ENCODE data around the gene ZBTB46.

DNA sequence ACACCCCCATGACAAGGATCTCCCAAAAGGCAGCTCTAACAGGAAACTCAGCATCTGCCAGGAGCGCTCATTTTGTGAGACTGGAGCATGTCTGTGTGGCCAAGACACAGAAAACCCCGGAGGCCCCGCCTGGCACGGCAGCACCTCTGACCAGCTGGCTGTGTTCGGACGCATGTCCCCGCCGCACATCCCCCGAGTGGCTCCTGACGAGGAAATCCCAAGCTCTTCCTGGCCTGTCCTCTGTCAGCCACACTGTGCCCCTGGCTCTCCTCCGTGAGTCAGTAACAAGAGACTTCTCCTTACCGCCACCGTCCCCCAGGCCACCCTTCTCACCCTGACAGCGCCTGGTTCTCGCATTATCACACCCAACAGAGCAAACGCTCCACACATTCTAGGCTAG is 77.1 kb downstream of the ZBTB46 start:
- TF ChIP-seq CTCF (IDR thresholded peaks at IDR 0.05) (no peak), POLR2A (IDR thresholded peaks at IDR 0.05) (no peak)

Measured in vagina (tissue), 2 donors.